MCF 10A (cell line): Measurements from ENCODE around the gene IGHMBP2. TPM values are rescaled to one million over a fixed set of nuclear protein-coding genes. Genes with fewer than 3 reads are reported as not detected.
"Not testable (repeated sequence)": the region's sequence is repeated elsewhere in the genome, so short reads cannot be mapped to it uniquely, and the experiment has no call there.

Source experiments
- BruUV-seq: library from RNA; stranded (reverse); fragments of 400-500 nt; replicated peaks from 2 replicates; lab custom pipeline; 2021; lab: Mats Ljungman, UMichigan
- CTCF ChIA-PET: fragments of 300-600 bp; sonication (Branson Sonifier 250); formaldehyde crosslinking; extraction: SDS; loops from one replicate; lab custom pipeline; 2021; ENCODE audit warnings: antibody characterized with exemption, inconsistent platforms; lab: Yijun Ruan, JAX
- POLR2A ChIA-PET: fragments of 300-600, 350-650 bp; sonication (Branson Sonifier 250); formaldehyde crosslinking; extraction: SDS; loops from one replicate; lab custom pipeline; 2020; ENCODE audit warnings: antibody characterized with exemption, inconsistent platforms; lab: Yijun Ruan, JAX
- DNase-seq: peaks from one replicate; pipeline ENCODE4 v3.0.0-alpha.2; 2018; ENCODE audit not compliant: unreplicated experiment
- H3K27ac Mint-ChIP-seq: one replicate; pipeline ENCODE4 v1.8.0; 2022; ENCODE audit warnings: mild to moderate bottlenecking, low read depth, mixed read lengths; ENCODE audit not compliant: unreplicated experiment
- H3K27me3 Mint-ChIP-seq: one replicate; pipeline ENCODE4 v1.8.0; 2022; ENCODE audit warnings: mixed read lengths; ENCODE audit not compliant: insufficient read depth, unreplicated experiment
- H3K36me3 Mint-ChIP-seq: one replicate; pipeline ENCODE4 v1.8.0; 2022; ENCODE audit warnings: mild to moderate bottlenecking, moderate library complexity, mixed read lengths; ENCODE audit not compliant: insufficient read depth, unreplicated experiment
- H3K4me1 Mint-ChIP-seq: one replicate; pipeline ENCODE4 v1.8.0; 2022; ENCODE audit warnings: mixed read lengths; ENCODE audit not compliant: insufficient read depth, unreplicated experiment
- H3K4me3 Mint-ChIP-seq: one replicate; pipeline ENCODE4 v1.8.0; 2022; ENCODE audit warnings: mild to moderate bottlenecking, moderate library complexity, mixed read lengths; ENCODE audit not compliant: unreplicated experiment
- H3K9me3 Mint-ChIP-seq: one replicate; pipeline ENCODE4 v1.8.0; 2022; ENCODE audit warnings: mixed read lengths; ENCODE audit not compliant: unreplicated experiment
- CTCF ChIP-seq: fragments of 200-600 bp; IDR thresholded peaks from one replicate; pipeline ENCODE4 v1.8.0; 2022; ENCODE audit warnings: antibody characterized with exemption, mild to moderate bottlenecking; ENCODE audit not compliant: unreplicated experiment
- intact Hi-C: fragments of 100-400 bp; cut with micrococcal nuclease; formaldehyde crosslinking; loops from 2 replicates; pipeline ENCODE4 v1.14.1; 2022
- total RNA-seq: library from RNA; stranded (reverse); gene quantifications from 2 replicates; pipeline ENCODE4 v1.2.3, GENCODE V29; 2022

IGHMBP2 gene
- total RNA-seq, 1 experiment from 2014 or later = 19.8 TPM

GRCh38 chr11:68882391-68882790 is 21.3 kb upstream of the IGHMBP2 start:
- Mint-ChIP-seq H3K36me3 (no peaks in the 10 kb centered on the region), H3K4me1 (no peaks in the 10 kb centered on the region), H3K27me3 (no peaks in the 10 kb centered on the region), H3K27ac (no peak overlapping the region), H3K4me3 (no peak overlapping the region), H3K9me3 (no peaks in the 10 kb centered on the region)
- POLR2A ChIA-PET = interaction anchor here (1.4 kb wide), 1 partner anchor 21 kb away, joined by 5 read pairs; the partner anchor contains the start of genes IGHMBP2 and MRPL21
- intact Hi-C loops = no loop called here
- DNase-seq = no peak
- CTCF ChIA-PET = no interaction called here
- TF ChIP-seq CTCF = no peak
- no TSS peak for BruUV-seq

DNA sequence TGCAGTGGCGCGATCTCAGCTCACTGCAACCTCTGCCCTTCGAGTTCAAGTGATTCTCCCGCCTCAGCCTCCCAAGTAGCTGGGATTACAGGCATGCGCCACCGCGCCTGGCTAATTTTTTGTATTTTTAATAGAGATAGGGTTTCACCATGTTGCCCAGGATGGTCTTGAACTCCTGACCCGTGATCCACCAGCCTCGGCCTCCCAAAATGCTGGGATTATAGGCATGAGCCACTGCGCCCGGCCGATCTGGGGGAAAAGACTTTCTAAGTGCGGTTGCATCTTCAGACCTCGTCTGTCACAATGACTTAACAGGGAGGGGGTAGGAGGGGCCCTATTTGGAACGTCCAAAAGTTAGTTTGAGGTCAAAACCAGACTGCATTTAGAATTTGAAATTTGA is 18.9 kb upstream of the IGHMBP2 start:
- BruUV-seq, H3K27me3 Mint-ChIP-seq, H3K36me3 Mint-ChIP-seq, intact Hi-C loops, H3K4me3 Mint-ChIP-seq, POLR2A ChIA-PET, H3K4me1 Mint-ChIP-seq, CTCF ChIA-PET, H3K27ac Mint-ChIP-seq, H3K9me3 Mint-ChIP-seq, DNase-seq: not testable (repeated sequence)

DNA sequence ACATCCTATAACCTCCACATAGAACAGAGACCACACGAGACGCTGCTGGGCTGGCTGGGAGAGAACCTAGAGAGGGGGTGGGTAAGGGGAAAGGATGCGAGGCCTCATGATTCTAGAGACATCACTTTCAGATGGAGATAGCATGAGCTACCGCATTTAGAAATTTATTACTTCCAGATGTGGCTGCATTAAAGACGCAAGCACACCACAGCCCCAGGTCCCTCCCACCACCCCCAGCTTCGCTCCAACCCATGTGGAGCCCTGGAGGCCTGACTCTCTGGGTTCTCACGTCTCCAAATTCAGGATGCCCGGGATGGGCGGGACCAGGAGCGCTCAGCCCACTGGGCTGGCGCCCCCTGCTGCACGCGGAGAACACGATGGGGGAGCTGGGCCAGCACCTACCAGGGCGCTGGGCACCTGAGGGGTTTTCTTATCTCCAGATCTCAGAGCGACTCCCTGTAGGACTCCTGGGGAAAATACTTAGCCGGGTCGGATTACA is 13.7 kb upstream of the IGHMBP2 start:
- Mint-ChIP-seq H3K36me3 (peaks cover 45% of the 10 kb centered on the region), H3K9me3 (no peaks in the 10 kb centered on the region), H3K4me1 (no peaks in the 10 kb centered on the region), H3K27me3 (no peaks in the 10 kb centered on the region), H3K27ac (no peak overlapping the region), H3K4me3 (no peak overlapping the region)
- intact Hi-C loops = no loop called here
- DNase-seq = no peak
- peak; percentile 10 for TF ChIP-seq CTCF
- ChIA-PET POLR2A (interaction anchor here (2.6 kb wide), 1 partner anchor 14 kb away, joined by 9 read pairs; the partner anchor contains the start of genes IGHMBP2 and MRPL21), CTCF (interaction anchor here (0.9 kb wide), 1 partner anchor 12 kb away, joined by 3 read pairs; no protein-coding TSS in a partner anchor)
- BruUV-seq = no TSS peak

- ChIA-PET POLR2A (interaction anchor here (0.6 to 2.6 kb wide), 2 partner anchors 13 to 749 kb away, joined by 4 to 9 read pairs; partner anchors contain the start of genes IGHMBP2 and MRPL21), CTCF (interaction anchor here (0.7 kb wide), 1 partner anchor 754 kb away, joined by 3 read pairs; no protein-coding TSS in a partner anchor)
- DNase-seq = no peak
- no peak for TF ChIP-seq CTCF
- Mint-ChIP-seq H3K9me3 (no peaks in the 10 kb centered on the region), H3K4me1 (no peaks in the 10 kb centered on the region), H3K27me3 (no peaks in the 10 kb centered on the region), H3K36me3 (peaks cover 48% of the 10 kb centered on the region), H3K27ac (no peak overlapping the region), H3K4me3 (no peak overlapping the region)
- BruUV-seq = no TSS peak
- intact Hi-C loops = no loop called here
These were observed 13.0 kb upstream of the IGHMBP2 start for GRCh38 chr11:68890490-68891231.
